ENCODE results near the gene DOCK9. TPM values are rescaled to one million over a fixed set of nuclear protein-coding genes. Genes with fewer than 3 reads are reported as not detected.

DOCK9 gene
- total RNA-seq, 2 experiments from 2014 or later: 31.9 to 33.5 TPM

GRCh38 chr13:98843482-98843877 is 134.4 kb downstream of the DOCK9 start:
- H3K27me3 Mint-ChIP-seq: no peaks in the 10 kb centered on the region
- DNase-seq: no peak
- H3K36me3 Mint-ChIP-seq: peaks cover 4% of the 10 kb centered on the region
- no peaks in the 10 kb centered on the region for H3K9me3 Mint-ChIP-seq
- H3K4me1 Mint-ChIP-seq: peaks cover 3% of the 10 kb centered on the region
- H3K27ac Mint-ChIP-seq: no peak overlapping the region
- no peak overlapping the region for H3K4me3 Mint-ChIP-seq

- H3K4me3 Mint-ChIP-seq: no peak overlapping the region
- DNase-seq: peak; percentile 68
- no peaks in the 10 kb centered on the region for H3K9me3 Mint-ChIP-seq
- H3K36me3 Mint-ChIP-seq: peaks cover 4% of the 10 kb centered on the region
- peaks cover 3% of the 10 kb centered on the region for H3K4me1 Mint-ChIP-seq
- H3K27ac Mint-ChIP-seq: no peak overlapping the region
- no peaks in the 10 kb centered on the region for H3K27me3 Mint-ChIP-seq
These were observed 134.9 kb downstream of the DOCK9 start for GRCh38 chr13:98842858-98843481.

- Mint-ChIP-seq H3K9me3 (no peaks in the 10 kb centered on the region), H3K36me3 (peaks cover 2% of the 10 kb centered on the region), H3K4me1 (peaks cover 3% of the 10 kb centered on the region), H3K27ac (no peak overlapping the region), H3K4me3 (no peak overlapping the region), H3K27me3 (no peaks in the 10 kb centered on the region)
- no peak for DNase-seq
These were observed 135.8 kb downstream of the DOCK9 start for GRCh38 chr13:98842070-98842469.

GRCh38 chr13:98839856-98840769 is 137.8 kb downstream of the DOCK9 start:
- DNase-seq: peak; percentile 36
- Mint-ChIP-seq H3K4me1 (peaks cover 3% of the 10 kb centered on the region), H3K27ac (no peak overlapping the region), H3K4me3 (no peak overlapping the region), H3K27me3 (no peaks in the 10 kb centered on the region), H3K36me3 (peaks cover 2% of the 10 kb centered on the region), H3K9me3 (no peaks in the 10 kb centered on the region)

- peaks cover 3% of the 10 kb centered on the region for H3K4me1 Mint-ChIP-seq
- H3K27ac Mint-ChIP-seq: no peak overlapping the region
- no peaks in the 10 kb centered on the region for H3K27me3 Mint-ChIP-seq
- no peak overlapping the region for H3K4me3 Mint-ChIP-seq
- no peaks in the 10 kb centered on the region for H3K9me3 Mint-ChIP-seq
- no peak for DNase-seq
- no peaks in the 10 kb centered on the region for H3K36me3 Mint-ChIP-seq
These were observed 139.1 kb downstream of the DOCK9 start for GRCh38 chr13:98838776-98839175.

- Mint-ChIP-seq H3K27me3 (no peaks in the 10 kb centered on the region), H3K27ac (no peak overlapping the region), H3K9me3 (no peaks in the 10 kb centered on the region), H3K4me1 (no peaks in the 10 kb centered on the region), H3K4me3 (no peak overlapping the region), H3K36me3 (no peaks in the 10 kb centered on the region)
- no peak for DNase-seq
These were observed 140.0 kb downstream of the DOCK9 start for GRCh38 chr13:98837896-98838295.

- H3K9me3 Mint-ChIP-seq: no peaks in the 10 kb centered on the region
- peaks cover 8% of the 10 kb centered on the region for H3K36me3 Mint-ChIP-seq
- no peak overlapping the region for H3K4me3 Mint-ChIP-seq
- no peaks in the 10 kb centered on the region for H3K27me3 Mint-ChIP-seq
- no peaks in the 10 kb centered on the region for H3K4me1 Mint-ChIP-seq
- H3K27ac Mint-ChIP-seq: no peak overlapping the region
- DNase-seq: no peak
These were observed 142.7 kb downstream of the DOCK9 start for GRCh38 chr13:98835156-98835555.

- H3K9me3 Mint-ChIP-seq: no peaks in the 10 kb centered on the region
These were observed 143.5 kb downstream of the DOCK9 start for GRCh38 chr13:98834254-98834960.

GRCh38 chr13:98831236-98831635 is 146.6 kb downstream of the DOCK9 start:
- H3K9me3 Mint-ChIP-seq: no peaks in the 10 kb centered on the region
- peaks cover 5% of the 10 kb centered on the region for H3K4me1 Mint-ChIP-seq
- DNase-seq: no peak
- H3K27ac Mint-ChIP-seq: no peak overlapping the region
- H3K4me3 Mint-ChIP-seq: no peak overlapping the region
- H3K27me3 Mint-ChIP-seq: no peaks in the 10 kb centered on the region
- H3K36me3 Mint-ChIP-seq: peaks cover 18% of the 10 kb centered on the region

More at GRCh38 chr13:98834254-98834960, 143.5 kb downstream of the DOCK9 start:
- Mint-ChIP-seq H3K27me3 (no peaks in the 10 kb centered on the region), H3K36me3 (peaks cover 9% of the 10 kb centered on the region), H3K27ac (no peak overlapping the region), H3K4me1 (no peaks in the 10 kb centered on the region), H3K4me3 (no peak overlapping the region)
- DNase-seq: no peak

- Mint-ChIP-seq H3K9me3 (no peaks in the 10 kb centered on the region), H3K27ac (no peak overlapping the region), H3K4me1 (peaks cover 17% of the 10 kb centered on the region), H3K4me3 (no peak overlapping the region), H3K36me3 (peaks cover 22% of the 10 kb centered on the region), H3K27me3 (no peaks in the 10 kb centered on the region)
- DNase-seq: no peak
These were observed 148.3 kb downstream of the DOCK9 start for GRCh38 chr13:98829541-98829940.

- peaks cover 17% of the 10 kb centered on the region for H3K4me1 Mint-ChIP-seq
- H3K36me3 Mint-ChIP-seq: peaks cover 24% of the 10 kb centered on the region
- H3K4me3 Mint-ChIP-seq: no peak overlapping the region
- no peak for DNase-seq
- H3K27me3 Mint-ChIP-seq: no peaks in the 10 kb centered on the region
- H3K9me3 Mint-ChIP-seq: no peaks in the 10 kb centered on the region
- H3K27ac Mint-ChIP-seq: no peak overlapping the region
These were observed 149.2 kb downstream of the DOCK9 start for GRCh38 chr13:98828614-98829013.

GRCh38 chr13:98827449-98827848 is 150.4 kb downstream of the DOCK9 start:
- H3K4me3 Mint-ChIP-seq: no peak overlapping the region
- H3K27me3 Mint-ChIP-seq: no peaks in the 10 kb centered on the region
- DNase-seq: no peak
- no peak overlapping the region for H3K27ac Mint-ChIP-seq
- H3K36me3 Mint-ChIP-seq: peaks cover 25% of the 10 kb centered on the region
- H3K4me1 Mint-ChIP-seq: peaks cover 17% of the 10 kb centered on the region
- no peaks in the 10 kb centered on the region for H3K9me3 Mint-ChIP-seq

GRCh38 chr13:98826146-98826545 is 151.7 kb downstream of the DOCK9 start:
- peaks cover 17% of the 10 kb centered on the region for H3K4me1 Mint-ChIP-seq
- no peaks in the 10 kb centered on the region for H3K9me3 Mint-ChIP-seq
- H3K27ac Mint-ChIP-seq: peak overlapping the region; percentile 53
- H3K27me3 Mint-ChIP-seq: no peaks in the 10 kb centered on the region
- no peak overlapping the region for H3K4me3 Mint-ChIP-seq
- no peak for DNase-seq
- H3K36me3 Mint-ChIP-seq: peaks cover 25% of the 10 kb centered on the region

GRCh38 chr13:98825659-98826058 is 152.2 kb downstream of the DOCK9 start:
- Mint-ChIP-seq H3K27ac (peak overlapping the region; percentile 53), H3K36me3 (peaks cover 23% of the 10 kb centered on the region), H3K27me3 (no peaks in the 10 kb centered on the region), H3K9me3 (no peaks in the 10 kb centered on the region), H3K4me3 (no peak overlapping the region), H3K4me1 (peaks cover 17% of the 10 kb centered on the region)
- DNase-seq: no peak
